Endodermal cell (in vitro differentiated cells): ENCODE results near the gene MYO1B. TPM values are rescaled to one million over a fixed set of nuclear protein-coding genes. Genes with fewer than 3 reads are reported as not detected.

Source experiments
- DNase-seq: peaks from one replicate; pipeline ENCODE4 v3.0.0-alpha.2; 2017
- H3K27ac ChIP-seq: 2 replicates; pipeline ENCODE4 v1.5.1; 2013; ENCODE audit warnings: mild to moderate bottlenecking, low read depth, low read length, moderate library complexity
- H3K27me3 ChIP-seq: 2 replicates; pipeline ENCODE4 v1.6.1; 2013; ENCODE audit warnings: mild to moderate bottlenecking, low read length, moderate library complexity; ENCODE audit not compliant: insufficient read depth, control insufficient read depth, poor library complexity, severe bottlenecking
- H3K36me3 ChIP-seq: 2 replicates; pipeline ENCODE4 v1.7.0; 2013; ENCODE audit warnings: mild to moderate bottlenecking, low read length, moderate library complexity; ENCODE audit not compliant: control insufficient read depth, insufficient read depth
- H3K4me1 ChIP-seq: one replicate; pipeline ENCODE4 v1.7.0; 2013; ENCODE audit warnings: low read length; ENCODE audit not compliant: control insufficient read depth, insufficient read depth
- H3K4me3 ChIP-seq: 2 replicates; pipeline ENCODE4 v1.5.1; 2013; ENCODE audit warnings: mild to moderate bottlenecking, low read length, moderate library complexity
- H3K9ac ChIP-seq: 2 replicates; pipeline ENCODE4 v1.6.1; 2013; ENCODE audit warnings: mild to moderate bottlenecking, low read length, moderate library complexity; ENCODE audit not compliant: poor library complexity, severe bottlenecking; ENCODE audit errors: extremely low read depth
- H3K9me3 ChIP-seq: 2 replicates; pipeline ENCODE4 v1.6.1; 2013; ENCODE audit warnings: mild to moderate bottlenecking, low read length, moderate library complexity; ENCODE audit not compliant: control insufficient read depth
- H3K27ac Mint-ChIP-seq: 2 replicates; pipeline ENCODE4 v1.8.0; 2020; ENCODE audit warnings: mixed read lengths
- H3K27me3 Mint-ChIP-seq: 2 replicates; pipeline ENCODE4 v1.8.0; 2021; ENCODE audit warnings: mild to moderate bottlenecking, mixed read lengths; ENCODE audit not compliant: insufficient read depth
- H3K36me3 Mint-ChIP-seq: 2 replicates; pipeline ENCODE4 v1.8.0; 2020; ENCODE audit warnings: low read depth, mixed read lengths
- H3K4me1 Mint-ChIP-seq: 2 replicates; pipeline ENCODE4 v1.8.0; 2020; ENCODE audit warnings: mixed read lengths
- H3K4me3 Mint-ChIP-seq: 2 replicates; pipeline ENCODE4 v1.8.0; 2020; ENCODE audit warnings: mild to moderate bottlenecking, moderate library complexity, mixed read lengths
- H3K9me3 Mint-ChIP-seq: 2 replicates; pipeline ENCODE4 v1.8.0; 2020; ENCODE audit warnings: mild to moderate bottlenecking, mixed read lengths
- WGBS, 2 experiments: methylation state at CpG; one replicate each; pipeline versions ENCODE4 v1.1.5 to v1.1.7; 2013; ENCODE audit warnings: missing lambda C conversion rate in 2 of 2, mixed read lengths in 1 of 2; ENCODE audit not compliant: insufficient coverage in 1 of 2, insufficient read length in 1 of 2; 5-methylcytosine and 5-hydroxymethylcytosine counted together
- total RNA-seq, 2 donors: library from RNA; stranded (reverse); fragmentation: NEBNext Ultra II Directional in 1 of 2; extraction: Animal tissue kit (Norgen Biotek cat#: 25700) in 1 of 2; gene quantifications; 2 replicates in 1 of 2; 3 replicates in 1 of 2; pipeline ENCODE4 v1.2.1, GENCODE V29; 2021
- TF ChIP-seq, protein P1 (sequence below): fragments of 200-600 bp; sonication (generic); conservative IDR thresholded peaks from 2 replicates; pipeline ENCODE4 v1.5.0; 2021; ENCODE audit warnings: antibody characterized with exemption, mild to moderate bottlenecking

MYO1B gene
- total RNA-seq, 2 donors from 2014 or later, result 145 to 154 TPM

DNA sequence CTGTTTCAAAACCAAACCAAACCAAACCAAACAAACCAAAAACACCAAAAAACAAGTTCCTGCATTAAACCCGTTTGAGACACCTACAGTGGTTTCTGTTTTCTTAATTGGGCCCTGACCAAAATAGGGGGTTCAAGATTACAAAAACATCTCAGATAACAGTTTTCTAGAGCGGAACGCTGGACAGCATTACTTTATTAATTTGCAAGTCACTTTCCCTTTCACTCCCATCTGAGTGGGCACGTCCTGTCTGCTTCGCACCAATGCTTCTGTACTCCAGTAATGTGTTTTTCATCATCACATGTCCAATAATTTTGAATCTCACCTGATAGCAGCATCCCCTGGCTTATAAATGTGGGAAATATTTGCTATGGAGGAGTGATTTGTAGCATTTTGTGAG, 11.7 kb upstream of the MYO1B start:
- no peaks in the 10 kb centered on the region for H3K36me3 Mint-ChIP-seq
- H3K27ac ChIP-seq, result no peak overlapping the region
- H3K4me3 ChIP-seq, result no peak overlapping the region
- no peaks in the 10 kb centered on the region for H3K36me3 ChIP-seq
- no peaks in the 10 kb centered on the region for H3K9me3 Mint-ChIP-seq
- no peak overlapping the region for H3K27ac Mint-ChIP-seq
- DNase-seq, result no peak
- no peak overlapping the region for H3K9ac ChIP-seq
- peaks cover 12% of the 10 kb centered on the region for H3K4me1 Mint-ChIP-seq
- H3K27me3 ChIP-seq, result no peaks in the 10 kb centered on the region
- WGBS, 2 experiments, result 73 to 75% methylated on average over 4 to 5 of the region's 5 CpGs
- H3K4me3 Mint-ChIP-seq, result no peak overlapping the region
- peaks cover 5% of the 10 kb centered on the region for H3K4me1 ChIP-seq
- TF ChIP-seq, protein P1, sequence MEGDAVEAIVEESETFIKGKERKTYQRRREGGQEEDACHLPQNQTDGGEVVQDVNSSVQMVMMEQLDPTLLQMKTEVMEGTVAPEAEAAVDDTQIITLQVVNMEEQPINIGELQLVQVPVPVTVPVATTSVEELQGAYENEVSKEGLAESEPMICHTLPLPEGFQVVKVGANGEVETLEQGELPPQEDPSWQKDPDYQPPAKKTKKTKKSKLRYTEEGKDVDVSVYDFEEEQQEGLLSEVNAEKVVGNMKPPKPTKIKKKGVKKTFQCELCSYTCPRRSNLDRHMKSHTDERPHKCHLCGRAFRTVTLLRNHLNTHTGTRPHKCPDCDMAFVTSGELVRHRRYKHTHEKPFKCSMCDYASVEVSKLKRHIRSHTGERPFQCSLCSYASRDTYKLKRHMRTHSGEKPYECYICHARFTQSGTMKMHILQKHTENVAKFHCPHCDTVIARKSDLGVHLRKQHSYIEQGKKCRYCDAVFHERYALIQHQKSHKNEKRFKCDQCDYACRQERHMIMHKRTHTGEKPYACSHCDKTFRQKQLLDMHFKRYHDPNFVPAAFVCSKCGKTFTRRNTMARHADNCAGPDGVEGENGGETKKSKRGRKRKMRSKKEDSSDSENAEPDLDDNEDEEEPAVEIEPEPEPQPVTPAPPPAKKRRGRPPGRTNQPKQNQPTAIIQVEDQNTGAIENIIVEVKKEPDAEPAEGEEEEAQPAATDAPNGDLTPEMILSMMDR, result no peak
- H3K27me3 Mint-ChIP-seq, result no peaks in the 10 kb centered on the region
- H3K9me3 ChIP-seq, result peaks cover 8% of the 10 kb centered on the region

DNA sequence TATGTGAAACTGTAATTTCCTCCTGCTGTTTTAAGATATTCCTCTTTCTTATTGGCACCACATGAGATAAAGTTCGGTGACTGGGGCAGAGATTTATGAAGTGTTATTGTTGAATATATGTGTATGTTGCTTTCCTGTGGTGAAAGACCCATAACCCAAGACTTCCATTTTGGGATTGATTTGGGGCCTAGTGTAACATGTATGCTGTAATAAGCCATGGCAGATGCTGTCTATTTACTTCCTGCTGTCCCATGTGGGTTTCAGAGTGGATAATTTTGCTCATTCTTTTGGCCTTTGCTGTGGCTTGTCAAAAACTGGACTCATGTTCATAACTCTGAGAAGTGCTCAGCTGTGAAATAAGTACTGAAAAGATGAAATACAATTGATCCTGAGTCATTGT, 10.8 kb upstream of the MYO1B start:
- TF ChIP-seq, protein P1, result no peak
- H3K9ac ChIP-seq, result no peak overlapping the region
- DNase-seq, result no peak
- H3K36me3 Mint-ChIP-seq, result no peaks in the 10 kb centered on the region
- H3K4me1 Mint-ChIP-seq, result peaks cover 12% of the 10 kb centered on the region
- no peaks in the 10 kb centered on the region for H3K27me3 Mint-ChIP-seq
- H3K4me3 Mint-ChIP-seq, result no peak overlapping the region
- 90% methylated on average over 1 of the region's 1 CpG; no CpG with 5 or more reads in 1 of the 2 experiments for WGBS, 2 experiments
- no peaks in the 10 kb centered on the region for H3K27me3 ChIP-seq
- peaks cover 8% of the 10 kb centered on the region for H3K9me3 ChIP-seq
- H3K4me1 ChIP-seq, result peaks cover 5% of the 10 kb centered on the region
- no peaks in the 10 kb centered on the region for H3K36me3 ChIP-seq
- H3K27ac Mint-ChIP-seq, result no peak overlapping the region
- H3K4me3 ChIP-seq, result no peak overlapping the region
- no peaks in the 10 kb centered on the region for H3K9me3 Mint-ChIP-seq
- H3K27ac ChIP-seq, result no peak overlapping the region

DNA sequence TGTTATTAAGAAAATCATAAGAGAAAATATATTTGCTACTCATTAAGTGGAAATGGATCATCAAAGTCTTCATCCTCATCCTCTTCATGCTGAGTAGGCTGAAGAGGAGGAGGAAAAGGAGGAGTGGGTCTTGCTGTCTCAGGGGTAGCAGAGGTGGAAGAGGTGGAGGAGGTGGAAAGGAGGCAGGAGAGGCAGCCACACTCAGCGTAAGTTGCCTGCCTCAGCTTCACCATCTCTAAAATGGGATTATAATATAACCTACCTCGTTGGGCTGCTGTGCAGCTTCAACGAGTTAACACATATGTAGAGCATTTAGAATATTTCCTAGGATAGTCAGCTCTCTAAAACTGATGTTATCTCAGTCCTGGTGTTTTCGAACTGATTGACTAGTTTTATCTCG, 4.3 kb upstream of the MYO1B start:
- Histone ChIP-seq H3K9me3 (no peaks in the 10 kb centered on the region), H3K4me1 (no peaks in the 10 kb centered on the region), H3K4me3 (no peak overlapping the region), H3K27ac (no peak overlapping the region), H3K27me3 (no peaks in the 10 kb centered on the region), H3K36me3 (no peaks in the 10 kb centered on the region), H3K9ac (no peak overlapping the region)
- DNase-seq, result no peak
- Mint-ChIP-seq H3K36me3 (peaks cover 6% of the 10 kb centered on the region), H3K27me3 (peaks cover 1% of the 10 kb centered on the region), H3K4me3 (no peak overlapping the region), H3K27ac (no peak overlapping the region), H3K4me1 (no peaks in the 10 kb centered on the region), H3K9me3 (no peaks in the 10 kb centered on the region)
- WGBS, 2 experiments, result 80 to 95% methylated on average over 3 to 5 of the region's 5 CpGs
- TF ChIP-seq, protein P1, result no peak
